Posterior cingulate gyrus (tissue), 11 donors: ENCODE results near the gene TUSC2.
A peak's percentile ranks its signal among the peaks of the same experiment; 100 is the strongest.

Source experiments
- DNase-seq, 10 donors: peaks; one replicate each; pipeline versions ENCODE4 v3.0.0 to v3.0.0-alpha.2; 2020 to 2021; ENCODE audit warnings: mixed read lengths in 3 of 10
- intact Hi-C: fragments of 100-400 bp; cut with DNase I; formaldehyde crosslinking; loops from one replicate; pipeline ENCODE4 v1.15.1; 2023

TUSC2 gene

GRCh38 chr3:50355829-50356552 is 28.0 kb upstream of the TUSC2 start:
- intact Hi-C loops = no loop called here
- DNase-seq = no peak

GRCh38 chr3:50354850-50355249 is 26.8 kb upstream of the TUSC2 start:
- intact Hi-C loops = no loop called here
- no peak for DNase-seq

GRCh38 chr3:50354186-50354764 is 26.3 kb upstream of the TUSC2 start:
- DNase-seq = no peak
- intact Hi-C loops = no loop called here

GRCh38 chr3:50353245-50354004 is 25.4 kb upstream of the TUSC2 start:
- no peak for DNase-seq
- intact Hi-C loops = no loop called here

GRCh38 chr3:50352781-50353180 is 24.8 kb upstream of the TUSC2 start:
- DNase-seq = no peak
- intact Hi-C loops = no loop called here

- DNase-seq = peak in 1 of 10 donors; percentile 78
- intact Hi-C loops = loop anchor here (1.0 kb wide), 1 partner anchor 8 kb away; the partner anchor contains the start of gene TMEM115
These were observed 23.3 kb upstream of the TUSC2 start for GRCh38 chr3:50351323-50351697.

- intact Hi-C loops = loop anchor here (1.0 kb wide), 1 partner anchor 9 kb away; the partner anchor contains the start of gene TMEM115
- peak; percentile 99 to 100 (median 99) for DNase-seq
These were observed 22.7 kb upstream of the TUSC2 start, which contains the start of the genes CYB561D2 and NPRL2 for GRCh38 chr3:50350527-50351322. CYB561D2 (plus strand) TSS chr3:50350862; CDS start chr3:50351434, 572 bp downstream. NPRL2 (minus strand) TSS chr3:50350775; CDS start chr3:50350652, 123 bp downstream.

- intact Hi-C loops = no loop called here
- DNase-seq = no peak
These were observed 22.1 kb upstream of the TUSC2 start for GRCh38 chr3:50350213-50350526.

- intact Hi-C loops = loop anchor here (1.0 to 5.0 kb wide), 2 partner anchors 195 to 265 kb away; partner anchors contain the start of gene CISH
- DNase-seq = peak in 8 of 10 donors; percentile 62 to 96 (median 72)
These were observed 19.3 kb upstream of the TUSC2 start for GRCh38 chr3:50347187-50347813.

- peak in 7 of 10 donors; percentile 32 to 93 (median 63) for DNase-seq
- intact Hi-C loops = loop anchor here (5.0 kb wide), 1 partner anchor 267 kb away; the partner anchor contains the start of gene CISH
These were observed 17.7 kb upstream of the TUSC2 start, which contains the start of gene ZMYND10 for GRCh38 chr3:50345586-50346234. ZMYND10 (minus strand) TSS chr3:50345732; CDS start chr3:50345579, 153 bp downstream.

- no peak for DNase-seq
- intact Hi-C loops = loop anchor here (5.0 kb wide), 1 partner anchor 267 kb away; the partner anchor contains the start of gene CISH
These were observed 17.0 kb upstream of the TUSC2 start for GRCh38 chr3:50345008-50345407.

- DNase-seq = no peak
- intact Hi-C loops = no loop called here
These were observed 15.0 kb upstream of the TUSC2 start for GRCh38 chr3:50342813-50343633.

GRCh38 chr3:50341996-50342650 is 14.1 kb upstream of the TUSC2 start:
- intact Hi-C loops = no loop called here

GRCh38 chr3:50341537-50341936 is 13.5 kb upstream of the TUSC2 start:
- intact Hi-C loops = no loop called here
- DNase-seq = no peak

More at GRCh38 chr3:50341996-50342650, 14.1 kb upstream of the TUSC2 start:
- no peak for DNase-seq

- intact Hi-C loops = no loop called here
- DNase-seq = peak in 1 of 10 donors; percentile 73
These were observed 12.7 kb upstream of the TUSC2 start, which contains the start of gene RASSF1 for GRCh38 chr3:50340448-50341329. RASSF1 (minus strand) TSS chr3:50340836; CDS start chr3:50340805, 31 bp downstream.

- no peak for DNase-seq
- intact Hi-C loops = no loop called here
These were observed 12.1 kb upstream of the TUSC2 start for GRCh38 chr3:50340147-50340447.
